ENCODE measurements around the gene APBB1. TPM values are rescaled to one million over a fixed set of nuclear protein-coding genes. Genes with fewer than 3 reads are reported as not detected.

APBB1 gene
- polyA plus RNA-seq (ENCODE audit: insufficient read length in 4 of 4): 10 to 100 TPM; 49.1 to 71.1 (median 59.7) TPM

- peak in 3 of 4 donors; percentile 53 to 61 (median 61) for DNase-seq (ENCODE audit: low read depth in 4 of 4, low spot score in 2 of 4)
Observed at GRCh38 chr11:6419009-6419631, at the start of gene APBB1. TSS of gene APBB1 (minus strand) at chr11:6419094. CDS start at chr11:6411347, 7,747 bp downstream.

GRCh38 chr11:6459099-6459450 is 40.2 kb upstream of the APBB1 start:
- no peak for DNase-seq (ENCODE audit: low read depth in 4 of 4, low spot score in 2 of 4)

- DNase-seq (ENCODE audit: low read depth in 4 of 4, low spot score in 2 of 4): no peak
Observed at GRCh38 chr11:6458352-6459098, 39.6 kb upstream of the APBB1 start.

GRCh38 chr11:6457581-6458320 is 38.9 kb upstream of the APBB1 start:
- no peak for DNase-seq (ENCODE audit: low read depth in 4 of 4, low spot score in 2 of 4)

GRCh38 chr11:6456361-6457073 is 37.6 kb upstream of the APBB1 start:
- DNase-seq (ENCODE audit: low read depth in 4 of 4, low spot score in 2 of 4): no peak

GRCh38 chr11:6455070-6455469 is 36.2 kb upstream of the APBB1 start:
- DNase-seq (ENCODE audit: low read depth in 4 of 4, low spot score in 2 of 4): peak in 1 of 4 donors; percentile 25

- DNase-seq (ENCODE audit: low read depth in 4 of 4, low spot score in 2 of 4): no peak
Observed at GRCh38 chr11:6453152-6453551, 34.3 kb upstream of the APBB1 start.

- no peak for DNase-seq (ENCODE audit: low read depth in 4 of 4, low spot score in 2 of 4)
Observed at GRCh38 chr11:6452219-6452618, 33.3 kb upstream of the APBB1 start.

- DNase-seq (ENCODE audit: low read depth in 4 of 4, low spot score in 2 of 4): no peak
Observed at GRCh38 chr11:6448574-6448973, 29.7 kb upstream of the APBB1 start.

GRCh38 chr11:6443269-6444003 is 24.5 kb upstream of the APBB1 start:
- no peak for DNase-seq (ENCODE audit: low read depth in 4 of 4, low spot score in 2 of 4)

GRCh38 chr11:6442441-6442840 is 23.5 kb upstream of the APBB1 start:
- DNase-seq (ENCODE audit: low read depth in 4 of 4, low spot score in 2 of 4): no peak

GRCh38 chr11:6440906-6441358 is 22.0 kb upstream of the APBB1 start, which contains the start of gene HPX:
TSS of gene HPX (minus strand) at chr11:6440987. CDS start at chr11:6440963, 24 bp downstream.
- DNase-seq (ENCODE audit: low read depth in 4 of 4, low spot score in 2 of 4): no peak

- peak in 1 of 4 donors; percentile 25 for DNase-seq (ENCODE audit: low read depth in 4 of 4, low spot score in 2 of 4)
Observed at GRCh38 chr11:6438979-6439571, 20.2 kb upstream of the APBB1 start.

- no peak for DNase-seq (ENCODE audit: low read depth in 4 of 4, low spot score in 2 of 4)
Observed at GRCh38 chr11:6437993-6438392, 19.1 kb upstream of the APBB1 start.

- DNase-seq (ENCODE audit: low read depth in 4 of 4, low spot score in 2 of 4): no peak
Observed at GRCh38 chr11:6437423-6437822, 18.5 kb upstream of the APBB1 start.

GRCh38 chr11:6433998-6434660 is 15.2 kb upstream of the APBB1 start:
- DNase-seq (ENCODE audit: low read depth in 4 of 4, low spot score in 2 of 4): no peak

GRCh38 chr11:6431861-6432260 is 13.0 kb upstream of the APBB1 start:
- DNase-seq (ENCODE audit: low read depth in 4 of 4, low spot score in 2 of 4): no peak

GRCh38 chr11:6427516-6427915 is 8.6 kb upstream of the APBB1 start:
- DNase-seq (ENCODE audit: low read depth in 4 of 4, low spot score in 2 of 4): no peak

- DNase-seq (ENCODE audit: low read depth in 4 of 4, low spot score in 2 of 4): no peak
Observed at GRCh38 chr11:6420677-6421076, 1.8 kb upstream of the APBB1 start.

All from left renal cortex interstitium (tissue), 4 donors.